Fibroblast of lung (primary cell): ENCODE results near the gene CYP4A11.
"Not testable (repeated sequence)": the region's sequence is repeated elsewhere in the genome, so short reads cannot be mapped to it uniquely, and the experiment has no call there.

ENCODE experiments used
- EZH2 ChIP-seq: IDR thresholded peaks from 2 replicates; pipeline ENCODE4 v1.5.1; 2012; ENCODE audit warnings: low read length, control low read depth, mild to moderate bottlenecking; ENCODE audit errors: missing control alignments
- TF ChIP-seq, protein P1 (sequence below), 2 donors: IDR thresholded peaks in 1 of 2; conservative IDR thresholded peaks in 1 of 2; 1 replicate in 1 of 2; 2 replicates in 1 of 2; pipeline ENCODE4 v1.5.1; 2011 to 2012; ENCODE audit warnings: low read length in 2 of 2, control low read depth in 1 of 2, inconsistent platforms in 1 of 2, low read depth in 1 of 2, mild to moderate bottlenecking in 1 of 2

DNA sequence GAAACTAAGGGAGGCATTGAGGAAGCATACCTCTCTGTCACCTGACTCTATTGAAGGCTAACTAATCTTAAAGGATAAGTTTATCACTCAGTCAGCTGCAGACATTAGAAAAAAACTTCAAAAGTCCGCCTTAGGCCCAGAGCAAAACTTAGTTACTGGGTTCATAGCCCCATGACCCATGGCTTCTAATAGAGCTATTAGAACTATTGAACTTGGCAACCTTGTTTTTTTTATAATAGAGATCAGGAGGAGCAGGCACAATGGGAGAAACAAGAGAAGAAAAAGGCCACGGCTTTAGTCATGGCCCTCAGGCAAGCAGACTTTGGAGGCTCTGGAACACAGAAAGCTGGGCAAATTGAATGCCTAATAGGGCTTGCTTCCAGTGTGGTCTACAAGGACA lies 13.8 kb upstream of the CYP4A11 start:
- TF ChIP-seq, protein P1, sequence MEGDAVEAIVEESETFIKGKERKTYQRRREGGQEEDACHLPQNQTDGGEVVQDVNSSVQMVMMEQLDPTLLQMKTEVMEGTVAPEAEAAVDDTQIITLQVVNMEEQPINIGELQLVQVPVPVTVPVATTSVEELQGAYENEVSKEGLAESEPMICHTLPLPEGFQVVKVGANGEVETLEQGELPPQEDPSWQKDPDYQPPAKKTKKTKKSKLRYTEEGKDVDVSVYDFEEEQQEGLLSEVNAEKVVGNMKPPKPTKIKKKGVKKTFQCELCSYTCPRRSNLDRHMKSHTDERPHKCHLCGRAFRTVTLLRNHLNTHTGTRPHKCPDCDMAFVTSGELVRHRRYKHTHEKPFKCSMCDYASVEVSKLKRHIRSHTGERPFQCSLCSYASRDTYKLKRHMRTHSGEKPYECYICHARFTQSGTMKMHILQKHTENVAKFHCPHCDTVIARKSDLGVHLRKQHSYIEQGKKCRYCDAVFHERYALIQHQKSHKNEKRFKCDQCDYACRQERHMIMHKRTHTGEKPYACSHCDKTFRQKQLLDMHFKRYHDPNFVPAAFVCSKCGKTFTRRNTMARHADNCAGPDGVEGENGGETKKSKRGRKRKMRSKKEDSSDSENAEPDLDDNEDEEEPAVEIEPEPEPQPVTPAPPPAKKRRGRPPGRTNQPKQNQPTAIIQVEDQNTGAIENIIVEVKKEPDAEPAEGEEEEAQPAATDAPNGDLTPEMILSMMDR (conservative IDR thresholded peaks at IDR 0.05 in 1 of 2, IDR thresholded peaks at IDR 0.05 in 1 of 2; ENCODE audit: low read depth in 1 of 2, low read length in 2 of 2), result not testable (repeated sequence)
- TF ChIP-seq EZH2, result not testable (repeated sequence)
